Loucy (cell line): ENCODE measurements around the gene ARMC6.

Source experiments
- EZH2phosphoT487 ChIP-seq: fragments of 200-600 bp; IDR thresholded peaks from 2 replicates; pipeline ENCODE4 v1.6.1; 2018; ENCODE audit warnings: antibody characterized with exemption, mild to moderate bottlenecking, moderate library complexity, borderline replicate concordance
- TF ChIP-seq, protein P1 (sequence below): fragments of 200-600 bp; sonication (generic); conservative IDR thresholded peaks from 2 replicates; pipeline ENCODE4 v1.5.1; 2014; ENCODE audit warnings: mild to moderate bottlenecking, antibody characterized with exemption, low read length

GRCh38 chr19:19083413-19084178, 50.2 kb downstream of the ARMC6 start:
- TF ChIP-seq, protein P1, sequence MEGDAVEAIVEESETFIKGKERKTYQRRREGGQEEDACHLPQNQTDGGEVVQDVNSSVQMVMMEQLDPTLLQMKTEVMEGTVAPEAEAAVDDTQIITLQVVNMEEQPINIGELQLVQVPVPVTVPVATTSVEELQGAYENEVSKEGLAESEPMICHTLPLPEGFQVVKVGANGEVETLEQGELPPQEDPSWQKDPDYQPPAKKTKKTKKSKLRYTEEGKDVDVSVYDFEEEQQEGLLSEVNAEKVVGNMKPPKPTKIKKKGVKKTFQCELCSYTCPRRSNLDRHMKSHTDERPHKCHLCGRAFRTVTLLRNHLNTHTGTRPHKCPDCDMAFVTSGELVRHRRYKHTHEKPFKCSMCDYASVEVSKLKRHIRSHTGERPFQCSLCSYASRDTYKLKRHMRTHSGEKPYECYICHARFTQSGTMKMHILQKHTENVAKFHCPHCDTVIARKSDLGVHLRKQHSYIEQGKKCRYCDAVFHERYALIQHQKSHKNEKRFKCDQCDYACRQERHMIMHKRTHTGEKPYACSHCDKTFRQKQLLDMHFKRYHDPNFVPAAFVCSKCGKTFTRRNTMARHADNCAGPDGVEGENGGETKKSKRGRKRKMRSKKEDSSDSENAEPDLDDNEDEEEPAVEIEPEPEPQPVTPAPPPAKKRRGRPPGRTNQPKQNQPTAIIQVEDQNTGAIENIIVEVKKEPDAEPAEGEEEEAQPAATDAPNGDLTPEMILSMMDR, result no peak
- no peak for TF ChIP-seq EZH2phosphoT487
